GM12878 (cell line): ENCODE data around the gene HSPA1A. TPM values are rescaled to one million over a fixed set of nuclear protein-coding genes. Genes with fewer than 3 reads are reported as not detected.

ENCODE experiments used
- ATAC-seq: fragments of 200-7000 bp; cut with Tn5 transposase; 3 replicates; pipeline ENCODE4 v1.9.1; 2020; ENCODE audit warnings: mild to moderate bottlenecking, moderate library complexity
- BruUV-seq: library from RNA; stranded (reverse); fragments of 400-500 nt; replicated peaks from 2 replicates; lab custom pipeline; 2021; lab: Mats Ljungman, UMichigan
- CTCF ChIA-PET: fragments of 300-600 bp; sonication (Branson Sonifier 250); formaldehyde crosslinking; extraction: SDS; loops from one replicate; lab custom pipeline; 2021; ENCODE audit warnings: inconsistent platforms; lab: Yijun Ruan, JAX
- POLR2A ChIA-PET: fragments of 350-600 bp; formaldehyde crosslinking; extraction: SDS; loops from one replicate; lab custom pipeline; 2021; ENCODE audit warnings: inconsistent platforms; lab: Charles Lee
- RAD21 ChIA-PET: fragments of 300-600 bp; sonication (Branson Sonifier 250); formaldehyde crosslinking; loops from one replicate; lab custom pipeline; 2023; ENCODE audit warnings: antibody characterized with exemption; ENCODE audit not compliant: unreplicated experiment; lab: Charles Lee
- SMC1A ChIA-PET: fragments of 300-600 bp; sonication (Branson Sonifier 250); formaldehyde crosslinking; loops from one replicate; lab custom pipeline; 2023; ENCODE audit not compliant: unreplicated experiment, uncharacterized antibody; lab: Charles Lee
- DNase-seq: peaks from one replicate; pipeline ENCODE4 v3.0.0-alpha.2; 2011; ENCODE audit warnings: low read depth, low spot score
- FAIRE-seq: peaks from 3 replicates; lab custom pipeline; 2011; peaks lifted over from hg19 to GRCh38; lab: Jason Lieb, UNC
- H2AFZ ChIP-seq: 2 replicates; pipeline ENCODE4 v1.6.0; 2011; ENCODE audit warnings: low read depth, low read length, control low read depth; ENCODE audit not compliant: control insufficient read depth
- H3K27ac ChIP-seq: 2 replicates; pipeline ENCODE4 v1.5.1; 2011; ENCODE audit warnings: control low read depth; ENCODE audit not compliant: control insufficient read depth, insufficient read depth
- H3K27me3 ChIP-seq, 2 experiments: replicated peaks in 1 of 2; 2 replicates each; pipeline versions ENCODE4 v1.6.0 to v1.6.1; 2011; ENCODE audit warnings: low read length in 1 of 2; ENCODE audit not compliant: control insufficient read depth in 2 of 2, insufficient read depth in 2 of 2
- H3K36me3 ChIP-seq, 2 experiments: 2 replicates each; pipeline ENCODE4 v1.5.1; 2011; ENCODE audit warnings: low read length in 1 of 2; ENCODE audit not compliant: control insufficient read depth in 2 of 2, insufficient read depth in 2 of 2
- H3K4me1 ChIP-seq: 2 replicates; pipeline ENCODE4 v1.6.1; 2011; ENCODE audit warnings: mild to moderate bottlenecking, low read length, moderate library complexity, mixed read lengths; ENCODE audit not compliant: control insufficient read depth, insufficient read depth
- H3K4me2 ChIP-seq: 2 replicates; pipeline ENCODE4 v1.6.0; 2011; ENCODE audit warnings: control low read depth; ENCODE audit not compliant: control insufficient read depth, insufficient read depth
- H3K4me3 ChIP-seq: fragments of 200-600 bp; sonication (generic); 2 replicates; pipeline ENCODE4 v1.5.1; 2016
- H3K79me2 ChIP-seq: 2 replicates; pipeline ENCODE4 v1.6.0; 2011; ENCODE audit warnings: low read length; ENCODE audit not compliant: control insufficient read depth, insufficient read depth
- H3K9ac ChIP-seq: 2 replicates; pipeline ENCODE4 v1.8.0; 2011; ENCODE audit warnings: low read length, control low read depth, mixed read lengths; ENCODE audit not compliant: control insufficient read depth, insufficient read depth
- H3K9me3 ChIP-seq: replicated peaks from 3 replicates; pipeline ENCODE4 v1.5.1; 2011; ENCODE audit warnings: mild to moderate bottlenecking, low read length; ENCODE audit not compliant: control insufficient read depth, insufficient read depth
- H4K20me1 ChIP-seq: 2 replicates; pipeline ENCODE4 v1.6.0; 2011; ENCODE audit not compliant: control insufficient read depth, insufficient read depth
- CUX1 ChIP-seq: IDR thresholded peaks from 2 replicates; pipeline ENCODE4 v1.6.1; 2012; ENCODE audit warnings: improper control_type of control experiment, low read depth, low read length; ENCODE audit not compliant: insufficient replicate concordance
- E4F1 ChIP-seq: fragments of 450-650 bp; IDR thresholded peaks from 2 replicates; pipeline ENCODE4 v1.6.1; 2018; ENCODE audit warnings: borderline replicate concordance, mild to moderate bottlenecking; ENCODE audit not compliant: partially characterized antibody
- EGR1 ChIP-seq, 2 experiments: IDR thresholded peaks; 1 replicate in 1 of 2; 2 replicates in 1 of 2; pipeline ENCODE4 v1.6.1; 2011 to 2012; ENCODE audit warnings: low read depth in 2 of 2, low read length in 2 of 2, borderline replicate concordance in 1 of 2, mild to moderate bottlenecking in 1 of 2, moderate library complexity in 1 of 2
- HDAC2 ChIP-seq: fragments of 200-600 bp; sonication (generic); IDR thresholded peaks from 2 replicates; pipeline ENCODE4 v1.6.1; 2017
- IRF5 ChIP-seq: fragments of 450-650 bp; IDR thresholded peaks from 2 replicates; pipeline ENCODE4 v1.6.1; 2017; ENCODE audit warnings: borderline replicate concordance
- NFXL1 ChIP-seq: fragments of 450-650 bp; IDR thresholded peaks from 2 replicates; pipeline ENCODE4 v1.6.1; 2017; ENCODE audit warnings: antibody characterized with exemption, mild to moderate bottlenecking, borderline replicate concordance
- SP1 ChIP-seq: IDR thresholded peaks from one replicate; pipeline ENCODE4 v1.6.1; 2011; ENCODE audit warnings: low read depth, low read length
- SREBF2 ChIP-seq: IDR thresholded peaks from 2 replicates; pipeline ENCODE4 v1.6.1; 2012; ENCODE audit warnings: mild to moderate bottlenecking, low read length
- USF1 ChIP-seq: IDR thresholded peaks from 2 replicates; pipeline ENCODE4 v1.6.1; 2011; ENCODE audit warnings: borderline replicate concordance, low read depth, mild to moderate bottlenecking, moderate library complexity, mixed read lengths, low read length; ENCODE audit not compliant: insufficient read depth; ENCODE audit errors: extremely low read length
- ZNF24 ChIP-seq: fragments of 450-650 bp; IDR thresholded peaks from 2 replicates; pipeline ENCODE4 v1.6.1; 2017; ENCODE audit warnings: antibody characterized with exemption, mild to moderate bottlenecking
- ZNF622 ChIP-seq: fragments of 450-650 bp; IDR thresholded peaks from 2 replicates; pipeline ENCODE4 v1.6.1; 2017; ENCODE audit warnings: mild to moderate bottlenecking, inconsistent platforms
- WGBS: methylation state at CpG from one replicate; pipeline ENCODE4 v1.1.6; 2016; ENCODE audit warnings: low lambda C conversion rate; ENCODE audit not compliant: insufficient replicate concordance, insufficient coverage; ENCODE audit errors: missing lambda C conversion rate; 5-methylcytosine and 5-hydroxymethylcytosine counted together
- in situ Hi-C: fragments of 300-500 bp; cut with MboI; formaldehyde crosslinking; loops from 9 replicates; pipeline ENCODE4 v1.14.3; 2018; ENCODE audit warnings: mixed read lengths
- intact Hi-C: fragments of 100-400 bp; cut with micrococcal nuclease; formaldehyde crosslinking; loops from one replicate; pipeline ENCODE4 v1.14.2; 2022; ENCODE audit not compliant: unreplicated experiment
- polyA plus RNA-seq, 11 experiments: library from polyadenylated mRNA; depleted of rRNA in 4 of 11; unstranded in 6 of 11; stranded (reverse) in 5 of 11; fragments of >200 nt; fragmentation: Nextera tagmentation in 4 of 11; fragmentation: Illumina TruSeq in 1 of 11; extraction: Ambion mirVana in 4 of 11; extraction: Trizol in 1 of 11; gene quantifications; 1 replicate in 1 of 11; 2 replicates in 10 of 11; pipeline versions ENCODE4 v1.2.1 to v1.2.3, GENCODE V29; 2011 to 2016; ENCODE audit warnings: inconsistent platforms in 2 of 11, missing spikeins in 2 of 11, low read depth in 1 of 11
- total RNA-seq, 4 experiments: library from RNA; depleted of rRNA in 3 of 4; stranded (reverse); fragments of >200 nt in 3 of 4; fragmentation: Illumina TruSeq in 1 of 4; extraction: Trizol in 1 of 4; gene quantifications; 2 replicates each; pipeline versions ENCODE4 v1.2.1 to v1.2.3, GENCODE V29; 2013 to 2021

Gene HSPA1A
- total and polyA plus RNA-seq, 10 of the 15 experiments (the other 5 are each of a cell fraction or from before 2014, with no cell fraction given) = 0.29 to 51.8 (median 17.5) TPM

GRCh38 chr6:31799781-31800180 lies 15.6 kb upstream of the HSPA1A start:
- no peak for ATAC-seq
- FAIRE-seq = no peak
- ChIA-PET CTCF (interaction anchor here (1.0 to 2.7 kb wide), 5 partner anchors 9 to 143 kb away, joined by 3 to 10 read pairs (median 6); no protein-coding TSS in a partner anchor), POLR2A (interaction anchor here (0.7 to 1.5 kb wide), 4 partner anchors 14 to 36 kb away, joined by 3 to 9 read pairs (median 4); no protein-coding TSS in a partner anchor), RAD21 (interaction anchor here (1.4 kb wide), 2 partner anchors 28 to 30 kb away, joined by 3 to 4 read pairs; partner anchors contain the start of gene HSPA1B), SMC1A (no interaction called here)
- Histone ChIP-seq H3K36me3 (peaks cover 3% of the 10 kb centered on the region in 2 experiments; a peak in 2 of 4 replicates), H3K4me1 (peaks cover 4% of the 10 kb centered on the region; the same call in 1 of the 2 replicates), H3K27ac (no peak overlapping the region), H3K79me2 (peaks cover 10% of the 10 kb centered on the region), H3K27me3 (no peaks in the 10 kb centered on the region), H3K4me2 (no peak overlapping the region), H2AFZ (no peak overlapping the region), H3K9me3 (no peaks in the 10 kb centered on the region), H3K9ac (no peak overlapping the region), H4K20me1 (no peaks in the 10 kb centered on the region), H3K4me3 (no peak overlapping the region)
- intact Hi-C loops = loop anchor here (5.0 kb wide), 1 partner anchor 33 kb away; no protein-coding TSS in a partner anchor
- WGBS = over 99% methylated on average over 12 of the region's 12 CpGs
- in situ Hi-C loops = no loop called here
- TF ChIP-seq HDAC2 (no peak), USF1 (no peak), ZNF24 (no peak), SREBF2 (no peak), SP1 (no peak), CUX1 (no peak), E4F1 (no peak), NFXL1 (no peak), IRF5 (no peak), ZNF622 (no peak), EGR1 (IDR thresholded peaks at IDR 0.05; ENCODE audit: borderline replicate concordance in 1 of 2, low read depth in 2 of 2, low read length in 2 of 2) (no peak)
- no peak for DNase-seq
- no TSS peak for BruUV-seq
